DOHH2 (cell line): ENCODE measurements around the gene CSRNP2.

Experiments used
- H3F3A ChIP-seq: fragments of 200-600 bp; sonication (generic), shearing (Covaris generic); 2 replicates; pipeline ENCODE4 v1.6.0; 2016; ENCODE audit warnings: antibody characterized with exemption, mild to moderate bottlenecking; ENCODE audit not compliant: control insufficient read depth, insufficient read depth
- H3K27ac ChIP-seq: fragments of 200-600 bp; sonication (generic); 2 replicates; pipeline ENCODE4 v1.5.1; 2014; ENCODE audit warnings: low read depth, mild to moderate bottlenecking, low read length, moderate library complexity
- H3K27me3 ChIP-seq: fragments of 200-600 bp; sonication (generic); 2 replicates; pipeline ENCODE4 v1.6.1; 2014; ENCODE audit warnings: mild to moderate bottlenecking, low read length, mixed read lengths; ENCODE audit not compliant: control insufficient read depth
- H3K36me3 ChIP-seq: fragments of 200-600 bp; sonication (generic); 2 replicates; pipeline ENCODE4 v1.6.1; 2014; ENCODE audit warnings: mild to moderate bottlenecking, low read length, moderate library complexity, mixed read lengths; ENCODE audit not compliant: control insufficient read depth
- H3K4me1 ChIP-seq: fragments of 200-600 bp; sonication (generic); 2 replicates; pipeline ENCODE4 v1.6.1; 2014; ENCODE audit warnings: mild to moderate bottlenecking, low read length, mixed read lengths; ENCODE audit not compliant: control insufficient read depth
- H3K4me2 ChIP-seq: fragments of 200-600 bp; sonication (generic); 2 replicates; pipeline ENCODE4 v1.6.0; 2014; ENCODE audit warnings: mild to moderate bottlenecking, low read length, moderate library complexity
- H3K4me3 ChIP-seq: fragments of 200-600 bp; sonication (generic); 2 replicates; pipeline ENCODE4 v1.5.1; 2014; ENCODE audit warnings: mild to moderate bottlenecking, low read length, mixed read lengths
- H3K79me2 ChIP-seq: fragments of 200-600 bp; sonication (generic); 2 replicates; pipeline ENCODE4 v1.6.1; 2014; ENCODE audit warnings: mild to moderate bottlenecking, low read length, mixed read lengths; ENCODE audit not compliant: control insufficient read depth
- H3K9me2 ChIP-seq: fragments of 200-600 bp; sonication (generic); replicated peaks from 2 replicates; pipeline ENCODE4 v1.6.1; 2014; ENCODE audit warnings: mild to moderate bottlenecking, low read length, mixed read lengths; ENCODE audit not compliant: control insufficient read depth
- H3K9me3 ChIP-seq: fragments of 200-600 bp; sonication (generic); 2 replicates; pipeline ENCODE4 v1.6.1; 2014; ENCODE audit warnings: antibody characterized with exemption, low read length, mixed read lengths; ENCODE audit not compliant: control insufficient read depth, insufficient read depth
- H4K20me1 ChIP-seq: fragments of 200-600 bp; sonication (generic); 2 replicates; pipeline ENCODE4 v1.6.0; 2014; ENCODE audit warnings: low read depth, mild to moderate bottlenecking, antibody characterized with exemption, low read length, moderate library complexity; ENCODE audit not compliant: control insufficient read depth, insufficient read depth
- CTCF ChIP-seq: fragments of 200-600 bp; sonication (generic); IDR thresholded peaks from one replicate; pipeline ENCODE4 v1.5.1; 2014; ENCODE audit warnings: antibody characterized with exemption, mild to moderate bottlenecking, low read depth, low read length; ENCODE audit not compliant: poor library complexity, severe bottlenecking
- EZH2phosphoT487 ChIP-seq: fragments of 200-600 bp; sonication (generic); IDR thresholded peaks from 2 replicates; pipeline ENCODE4 v1.6.1; 2017; ENCODE audit warnings: borderline replicate concordance, mild to moderate bottlenecking, antibody characterized with exemption, low read length, moderate library complexity, mixed read lengths

Gene CSRNP2

GRCh38 chr12:51065530-51065929 lies 17.9 kb downstream of the CSRNP2 start:
- H3K27ac ChIP-seq, result no peak overlapping the region
- no peaks in the 10 kb centered on the region for H3K27me3 ChIP-seq
- no peaks in the 10 kb centered on the region for H3K9me3 ChIP-seq
- no peak overlapping the region for H3K4me3 ChIP-seq
- no peaks in the 10 kb centered on the region for H3K4me1 ChIP-seq
- peaks cover 4% of the 10 kb centered on the region; the same call in 1 of the 2 replicates for H3F3A ChIP-seq
- H3K79me2 ChIP-seq, result no peaks in the 10 kb centered on the region
- H3K9me2 ChIP-seq, result no peaks in the 10 kb centered on the region
- peaks cover 29% of the 10 kb centered on the region for H3K36me3 ChIP-seq
- H4K20me1 ChIP-seq, result no peaks in the 10 kb centered on the region
- TF ChIP-seq CTCF (no peak), EZH2phosphoT487 (no peak)
- no peak overlapping the region for H3K4me2 ChIP-seq

GRCh38 chr12:51062631-51063397 lies 20.6 kb downstream of the CSRNP2 start:
- H3K27me3 ChIP-seq, result no peaks in the 10 kb centered on the region

GRCh38 chr12:51059086-51059485 lies 24.3 kb downstream of the CSRNP2 start:
- H3K79me2 ChIP-seq, result no peaks in the 10 kb centered on the region
- peaks cover 4% of the 10 kb centered on the region; the same call in 1 of the 2 replicates for H3F3A ChIP-seq
- TF ChIP-seq CTCF, result no peak
- no peak for TF ChIP-seq EZH2phosphoT487
- H3K4me2 ChIP-seq, result no peak overlapping the region
- H3K9me3 ChIP-seq, result no peaks in the 10 kb centered on the region
- H3K36me3 ChIP-seq, result peaks cover 76% of the 10 kb centered on the region
- no peak overlapping the region for H3K27ac ChIP-seq
- no peaks in the 10 kb centered on the region for H4K20me1 ChIP-seq
- no peaks in the 10 kb centered on the region for H3K27me3 ChIP-seq
- no peaks in the 10 kb centered on the region for H3K9me2 ChIP-seq
- H3K4me3 ChIP-seq, result no peak overlapping the region
- H3K4me1 ChIP-seq, result no peaks in the 10 kb centered on the region

More at GRCh38 chr12:51062631-51063397, 20.6 kb downstream of the CSRNP2 start:
- no peaks in the 10 kb centered on the region for H3K9me2 ChIP-seq
- no peaks in the 10 kb centered on the region for H3K9me3 ChIP-seq
- no peak overlapping the region for H3K4me3 ChIP-seq
- H4K20me1 ChIP-seq, result no peaks in the 10 kb centered on the region
- H3K4me1 ChIP-seq, result no peaks in the 10 kb centered on the region
- H3K36me3 ChIP-seq, result peaks cover 53% of the 10 kb centered on the region
- peaks cover 4% of the 10 kb centered on the region; the same call in 1 of the 2 replicates for H3F3A ChIP-seq
- no peak overlapping the region for H3K27ac ChIP-seq
- TF ChIP-seq CTCF, result no peak
- no peak for TF ChIP-seq EZH2phosphoT487
- H3K79me2 ChIP-seq, result no peaks in the 10 kb centered on the region
- H3K4me2 ChIP-seq, result no peak overlapping the region
